GM21786 (cell line): ENCODE data around the gene ZNFX1.
"Not testable (repeated sequence)": the region's sequence is repeated elsewhere in the genome, so short reads cannot be mapped to it uniquely, and the experiment has no call there.

Experiments
- ATAC-seq: cut with Tn5 transposase; IDR thresholded peaks from one replicate; pipeline ENCODE4 v1.9.1; 2021; ENCODE audit not compliant: unreplicated experiment

The ZNFX1 gene

DNA sequence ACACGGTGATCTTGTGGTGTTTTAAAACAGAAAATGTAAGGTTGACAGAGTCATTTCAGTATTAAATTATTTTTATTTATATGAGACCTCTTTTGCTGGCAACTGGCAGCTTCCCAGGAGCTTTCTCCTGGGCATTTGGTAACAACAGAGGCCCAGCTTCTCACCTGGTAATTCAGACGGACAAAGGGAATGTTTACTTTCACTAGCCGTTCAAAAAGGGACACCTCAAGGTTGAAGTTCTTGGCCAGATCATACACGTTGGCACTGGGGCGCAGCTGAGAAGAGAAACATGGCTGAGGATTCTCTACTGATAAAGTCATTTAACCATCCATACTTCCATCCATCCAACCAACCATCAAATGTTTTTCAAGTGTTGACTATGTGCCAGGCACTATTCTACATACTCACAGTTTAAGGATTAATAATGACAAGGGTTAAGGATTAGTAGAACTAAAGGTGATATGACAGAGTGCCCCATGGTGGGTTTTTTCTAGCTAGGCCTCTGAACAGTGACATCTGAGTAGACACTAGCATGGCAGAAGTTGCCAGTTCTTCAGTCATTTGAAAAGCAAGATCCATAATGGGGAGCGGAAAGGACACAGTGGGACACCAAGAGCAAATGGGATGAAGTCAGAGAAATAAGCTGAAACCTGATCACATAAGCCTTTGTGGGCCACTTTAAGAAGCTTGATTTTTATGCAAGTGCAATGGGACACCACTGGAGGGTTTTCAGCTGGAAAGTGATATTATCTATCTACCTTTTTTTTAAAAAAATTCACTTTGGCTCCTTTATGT lies 25.1 kb downstream of the ZNFX1 start:
- ATAC-seq: no peak

DNA sequence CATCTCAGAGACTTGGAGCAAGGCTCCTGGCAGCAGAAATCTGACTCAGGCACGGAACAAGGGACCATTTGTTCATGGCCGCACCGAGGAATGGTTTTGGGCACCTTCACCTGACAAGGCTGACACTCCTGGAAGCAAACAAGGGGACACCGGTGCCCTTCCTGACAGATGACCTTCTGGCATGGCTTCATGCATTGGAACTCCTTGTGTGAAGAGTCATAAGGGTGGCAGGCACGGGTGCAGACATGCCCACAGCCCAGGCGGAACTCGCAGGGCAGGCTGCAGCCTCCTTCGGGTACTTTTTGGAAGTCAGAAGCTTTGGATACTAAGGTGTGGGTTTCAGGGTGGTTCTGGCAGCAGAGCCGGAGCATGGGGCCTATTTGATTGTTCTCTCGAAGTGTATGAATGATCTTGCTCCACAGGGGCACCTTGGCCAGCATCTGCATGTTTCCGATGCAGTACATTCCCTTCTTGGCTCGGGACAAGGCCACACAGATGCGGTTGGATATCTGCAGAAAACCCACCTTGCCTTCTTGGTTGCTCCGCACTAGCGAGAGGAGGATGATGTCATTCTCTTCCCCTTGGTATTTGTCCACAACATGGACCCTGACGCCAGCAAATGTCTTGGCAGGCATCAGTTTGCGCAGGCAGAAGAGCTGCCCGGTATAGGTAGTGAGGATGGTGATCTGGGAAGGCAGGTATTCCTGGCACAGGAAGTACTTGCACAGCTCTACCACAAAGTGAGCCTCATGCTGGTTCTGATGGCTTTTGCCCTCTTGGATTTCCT lies 28.8 kb downstream of the ZNFX1 start:
- no peak for ATAC-seq

DNA sequence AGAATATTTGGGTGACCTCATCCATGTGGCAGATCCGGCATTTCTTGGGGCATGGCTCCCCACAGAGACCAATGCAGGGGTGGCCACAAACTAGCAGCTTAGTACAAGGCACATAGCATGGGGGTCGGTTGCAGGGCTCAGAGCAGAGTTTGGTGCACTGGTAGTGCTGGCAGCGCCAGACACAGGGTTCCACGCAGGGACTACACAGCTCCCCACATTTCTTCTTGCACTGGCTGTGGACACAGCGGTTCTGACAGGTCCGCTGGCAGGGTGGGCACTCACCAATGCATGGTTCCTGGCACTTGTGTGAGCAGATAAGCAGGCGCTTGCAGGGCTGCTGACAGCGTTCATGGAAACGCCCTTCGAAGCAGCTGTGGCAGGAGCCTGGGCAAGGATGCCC lies 29.6 kb downstream of the ZNFX1 start:
- ATAC-seq: no peak

DNA sequence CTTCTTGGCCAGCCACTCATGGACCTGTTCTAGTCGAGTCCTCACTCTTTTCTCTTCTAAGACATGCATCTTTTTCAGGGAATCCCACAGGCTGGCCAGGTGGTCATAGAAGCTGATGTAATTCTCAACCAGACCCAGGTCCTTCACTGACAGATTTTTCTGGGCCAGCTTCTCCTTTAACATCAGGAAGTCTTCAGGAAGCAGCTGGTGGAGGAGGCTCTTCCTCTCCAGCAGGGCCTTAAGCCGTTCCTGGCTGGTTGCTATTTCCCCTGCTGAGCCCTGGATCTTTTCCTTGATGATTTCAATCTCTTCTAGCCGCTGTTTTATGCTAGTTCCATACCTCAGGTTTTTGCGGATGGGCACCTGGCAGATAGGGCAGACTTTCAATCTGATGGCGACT lies 30.1 kb downstream of the ZNFX1 start:
- no peak for ATAC-seq

DNA sequence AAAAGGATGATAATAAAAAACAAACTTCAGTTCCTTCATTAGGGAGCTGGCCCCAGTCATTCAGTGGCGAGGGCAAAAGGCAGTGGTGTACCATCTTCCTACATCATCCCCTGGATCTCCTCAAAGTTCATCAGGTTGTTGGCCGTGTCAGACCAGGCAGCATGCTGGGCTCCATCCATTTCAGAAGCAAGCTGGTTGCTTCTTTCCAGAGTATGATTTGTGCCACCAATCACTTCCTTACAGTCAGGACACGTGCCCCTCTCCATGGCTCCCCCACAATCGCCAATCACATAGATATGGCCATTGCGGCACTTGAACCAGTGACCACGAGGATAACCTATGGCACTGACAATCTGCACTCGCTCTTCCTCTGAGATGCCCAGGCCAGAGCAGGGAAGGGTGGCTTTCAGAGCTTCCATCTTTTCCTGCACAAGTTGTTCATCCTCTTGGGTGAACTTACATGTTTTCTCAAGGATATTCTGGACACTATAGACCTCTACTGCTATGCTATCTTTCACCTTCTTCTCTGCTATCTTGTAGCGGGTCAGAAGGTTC lies 30.6 kb downstream of the ZNFX1 start:
- ATAC-seq: no peak

DNA sequence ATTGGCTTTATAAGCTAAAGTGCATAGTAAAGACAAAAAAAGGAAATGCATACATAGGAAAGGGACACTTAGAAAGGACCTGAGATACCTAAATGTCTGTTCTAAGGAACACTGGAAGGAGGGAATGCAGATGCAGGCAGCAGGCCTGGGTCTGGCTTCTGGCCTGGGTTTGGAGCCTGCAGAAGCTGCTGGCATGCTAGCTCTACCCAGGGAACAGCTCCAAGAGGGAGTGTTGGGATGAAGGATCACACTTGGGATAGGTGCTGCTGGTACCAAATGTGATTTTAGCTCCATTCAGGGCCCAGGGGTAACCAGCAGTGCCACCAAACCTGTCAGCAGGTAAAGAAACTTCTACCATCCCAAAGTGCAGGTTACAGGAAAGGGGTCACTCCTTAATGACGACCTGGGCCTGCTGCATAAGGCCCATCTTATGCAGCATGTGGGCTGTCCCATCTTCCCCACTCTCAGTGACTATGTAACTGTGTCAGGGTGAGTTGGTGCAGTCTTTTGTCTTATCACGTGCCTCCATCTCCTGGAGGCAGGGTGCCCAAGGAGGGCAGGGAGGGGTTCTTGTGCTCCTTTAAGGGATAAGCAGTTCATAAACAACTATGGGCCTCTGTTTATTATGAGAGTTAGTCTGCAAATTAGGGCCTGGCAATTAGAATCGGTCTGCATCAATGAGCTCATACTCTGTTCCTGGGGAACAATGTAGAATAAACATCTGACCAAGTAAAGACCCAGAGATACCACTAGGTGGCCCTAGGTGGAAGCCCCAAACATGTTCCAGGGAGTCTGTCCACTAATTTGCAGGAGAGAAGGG lies 31.7 kb downstream of the ZNFX1 start:
- no peak for ATAC-seq

DNA sequence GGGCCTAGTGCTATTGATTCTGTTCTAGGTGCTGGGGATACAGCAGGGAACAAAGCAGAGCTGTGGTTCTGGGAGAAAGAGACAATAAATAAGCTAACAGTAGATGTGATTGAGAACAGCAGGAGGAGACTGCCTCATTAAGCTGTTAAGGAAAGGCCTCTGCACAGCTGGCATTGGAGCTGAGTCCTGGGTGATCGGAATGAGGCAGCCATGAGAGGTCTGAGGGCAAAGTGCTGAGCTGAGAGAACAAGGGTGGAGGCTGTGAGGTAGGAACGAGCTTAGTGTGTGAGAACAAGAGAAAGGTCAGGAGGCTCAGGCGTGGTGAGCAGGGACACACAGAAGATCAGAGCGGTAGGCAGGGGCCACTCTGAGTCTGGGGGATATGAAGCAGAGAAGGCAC lies 40.3 kb downstream of the ZNFX1 start:
- ATAC-seq: no peak

DNA sequence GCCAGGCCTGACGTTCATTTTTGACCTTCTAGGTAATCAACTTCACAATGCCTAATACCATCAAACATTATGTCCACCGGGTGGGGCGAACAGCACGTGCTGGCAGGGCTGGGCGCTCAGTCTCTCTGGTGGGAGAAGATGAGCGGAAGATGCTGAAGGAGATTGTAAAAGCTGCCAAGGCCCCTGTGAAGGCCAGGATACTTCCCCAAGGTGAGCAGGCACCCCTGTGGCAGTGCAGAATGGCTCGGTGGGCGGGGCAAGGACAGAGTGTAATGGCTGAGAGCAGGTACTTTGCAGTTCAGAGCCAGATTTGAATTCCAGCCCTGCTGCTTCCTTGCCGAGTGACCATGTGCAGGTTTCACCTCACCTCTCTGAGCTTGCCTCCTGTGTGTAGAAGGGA lies 41.6 kb downstream of the ZNFX1 start:
- ATAC-seq: no peak

DNA sequence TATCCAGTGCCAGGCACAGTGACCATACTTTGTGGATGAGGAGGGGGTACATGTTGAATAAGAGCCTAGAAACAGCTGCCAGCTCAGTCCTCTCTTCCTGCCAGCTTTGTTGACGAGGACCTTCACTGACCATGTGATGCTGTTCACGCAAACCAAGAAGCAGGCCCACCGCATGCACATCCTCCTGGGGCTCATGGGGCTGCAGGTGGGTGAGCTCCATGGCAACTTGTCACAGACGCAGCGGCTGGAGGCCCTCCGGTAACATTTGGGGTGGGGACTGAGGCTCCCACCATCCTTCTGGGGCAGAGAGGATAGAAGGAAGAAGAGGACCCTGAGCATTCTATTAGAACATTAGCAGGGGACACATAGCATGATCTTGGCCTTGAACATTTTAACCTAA lies 43.0 kb downstream of the ZNFX1 start:
- ATAC-seq: no peak

DNA sequence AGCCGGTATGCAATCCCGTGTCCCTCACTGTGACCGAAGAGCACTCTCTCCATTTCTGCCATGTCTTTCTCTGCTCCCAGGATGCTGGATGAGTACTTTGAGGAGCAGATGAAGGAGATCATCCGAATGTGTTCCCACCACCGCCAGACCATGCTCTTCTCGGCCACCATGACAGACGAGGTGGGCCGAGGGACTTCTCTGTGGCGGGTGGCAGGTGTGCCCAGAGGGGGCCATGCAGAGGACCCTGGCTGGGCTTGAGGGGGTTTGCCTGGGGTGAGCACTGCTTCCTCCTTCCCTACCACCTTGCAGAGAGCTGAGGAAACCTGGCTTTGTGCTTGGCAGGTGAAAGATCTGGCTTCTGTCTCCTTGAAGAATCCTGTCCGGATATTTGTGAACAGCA lies 44.6 kb downstream of the ZNFX1 start:
- ATAC-seq: no peak

DNA sequence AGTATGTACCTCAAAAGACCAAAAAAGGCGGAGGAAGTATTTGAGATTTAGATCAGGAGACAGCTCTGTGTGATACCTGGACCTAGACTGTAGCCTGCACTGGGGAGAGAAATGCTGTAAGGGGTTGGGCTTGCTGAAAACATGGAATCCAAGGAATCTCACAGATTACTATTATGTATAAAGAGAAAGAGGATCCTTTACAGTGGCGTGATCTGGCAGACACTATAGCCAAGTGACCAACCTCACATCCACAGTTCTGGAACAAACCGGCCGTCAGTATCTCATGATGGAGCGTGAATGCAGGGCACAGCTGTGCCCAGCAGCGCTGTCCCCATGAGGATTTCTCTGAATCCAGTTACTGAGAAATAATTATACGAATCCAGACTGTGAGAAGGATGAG lies 46.4 kb downstream of the ZNFX1 start:
- ATAC-seq: no peak

DNA sequence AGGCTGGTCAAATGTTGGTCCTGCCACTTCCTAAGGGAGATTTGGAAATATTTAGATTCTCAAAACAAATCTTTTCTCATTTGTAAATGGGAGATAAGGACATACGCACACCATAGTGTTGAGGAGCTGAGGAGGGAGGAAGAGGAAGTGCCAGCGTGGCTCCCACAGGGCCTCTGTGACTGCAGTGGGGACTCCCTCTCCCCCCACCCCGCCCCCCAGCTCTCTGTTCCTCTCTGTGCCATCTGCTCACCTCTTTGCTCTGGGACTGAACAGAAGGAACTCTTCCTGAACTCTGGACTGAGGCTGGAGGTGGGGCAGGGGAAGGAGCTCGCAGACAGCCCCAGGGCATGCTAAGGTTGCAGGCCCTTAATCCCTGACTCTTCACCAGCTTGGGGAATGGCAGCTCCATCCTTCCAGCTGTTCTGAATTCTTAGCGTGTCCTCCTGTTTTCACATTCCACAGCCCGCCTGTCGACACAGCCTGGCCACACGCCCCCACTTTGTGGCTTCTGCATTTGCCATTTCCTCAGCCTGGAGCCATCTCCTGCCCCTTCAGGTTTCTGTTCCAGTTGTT lies 47.2 kb downstream of the ZNFX1 start:
- no peak for ATAC-seq

DNA sequence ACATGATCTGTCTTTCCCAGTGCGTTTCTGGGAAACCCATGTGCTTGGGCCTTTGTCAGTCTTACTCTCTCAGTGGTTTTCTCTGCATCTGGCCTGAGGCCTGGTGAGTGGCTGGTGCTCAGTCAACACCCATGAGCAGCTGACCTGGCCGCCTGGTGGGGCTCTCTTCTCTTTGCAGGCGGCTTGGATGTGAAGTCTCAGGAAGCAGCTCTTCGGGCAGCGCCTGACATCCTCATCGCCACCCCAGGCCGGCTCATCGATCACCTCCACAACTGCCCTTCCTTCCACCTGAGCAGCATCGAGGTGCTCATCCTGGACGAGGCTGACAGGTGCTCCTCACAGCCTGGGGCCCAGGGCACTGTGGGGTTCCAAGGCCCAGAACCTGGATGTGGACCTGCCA lies 47.8 kb downstream of the ZNFX1 start:
- ATAC-seq: no peak

DNA sequence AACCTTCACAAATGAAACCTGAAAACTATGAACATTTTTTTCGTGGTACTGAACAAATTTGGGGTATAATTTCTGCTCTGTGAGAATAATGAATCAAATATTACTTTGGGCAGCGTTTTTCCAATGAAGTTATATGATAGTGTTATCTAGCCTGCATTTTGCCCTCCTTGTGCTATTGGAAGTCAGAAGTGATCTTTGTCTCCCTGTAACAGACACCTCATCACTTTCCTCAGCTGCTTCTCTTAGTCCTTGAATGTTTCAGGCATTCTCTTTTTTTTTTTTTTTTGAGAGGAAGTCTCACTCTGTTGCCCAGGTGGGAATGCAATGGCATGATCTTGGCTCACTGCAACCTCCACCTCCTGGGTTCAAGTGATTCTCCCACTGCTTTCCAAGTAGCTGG lies 48.5 kb downstream of the ZNFX1 start:
- no peak for ATAC-seq

DNA sequence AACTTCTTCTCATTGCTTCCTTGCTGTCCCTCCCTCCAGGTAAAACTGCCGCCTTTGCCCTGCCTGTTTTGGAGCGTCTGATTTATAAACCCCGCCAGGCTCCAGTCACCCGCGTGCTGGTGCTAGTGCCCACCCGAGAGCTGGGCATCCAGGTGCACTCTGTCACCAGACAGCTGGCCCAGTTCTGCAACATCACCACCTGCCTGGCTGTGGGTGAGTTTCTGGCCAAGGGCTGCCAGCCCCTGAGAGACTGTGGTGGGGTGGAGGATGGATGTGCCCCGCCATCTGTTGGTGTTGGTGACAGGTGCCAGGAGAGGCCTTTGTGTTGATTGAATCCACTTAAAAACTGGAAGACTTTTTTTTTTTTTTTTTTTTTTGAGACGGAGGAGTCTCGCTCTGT lies 49.2 kb downstream of the ZNFX1 start:
- no peak for ATAC-seq

DNA sequence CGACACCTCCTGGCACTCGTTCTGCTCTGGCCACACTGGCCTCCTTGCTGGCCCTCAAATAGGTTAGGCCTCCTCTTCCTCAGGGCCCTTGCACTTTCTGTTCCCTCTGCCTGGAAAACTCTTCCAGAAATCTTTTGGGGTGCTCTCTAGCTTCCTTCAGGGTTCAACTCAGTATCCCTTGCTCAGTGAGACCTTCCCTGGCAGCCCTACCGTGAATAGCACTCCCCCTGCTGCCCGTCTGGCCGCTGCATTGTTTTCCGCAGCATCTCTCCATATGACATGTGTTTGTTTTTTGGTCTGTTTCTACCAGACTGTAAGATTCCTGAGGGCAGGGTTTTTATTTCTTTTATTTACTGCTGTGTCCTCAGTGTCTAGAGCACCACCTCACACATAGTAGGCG lies 52.0 kb downstream of the ZNFX1 start:
- ATAC-seq: no peak

DNA sequence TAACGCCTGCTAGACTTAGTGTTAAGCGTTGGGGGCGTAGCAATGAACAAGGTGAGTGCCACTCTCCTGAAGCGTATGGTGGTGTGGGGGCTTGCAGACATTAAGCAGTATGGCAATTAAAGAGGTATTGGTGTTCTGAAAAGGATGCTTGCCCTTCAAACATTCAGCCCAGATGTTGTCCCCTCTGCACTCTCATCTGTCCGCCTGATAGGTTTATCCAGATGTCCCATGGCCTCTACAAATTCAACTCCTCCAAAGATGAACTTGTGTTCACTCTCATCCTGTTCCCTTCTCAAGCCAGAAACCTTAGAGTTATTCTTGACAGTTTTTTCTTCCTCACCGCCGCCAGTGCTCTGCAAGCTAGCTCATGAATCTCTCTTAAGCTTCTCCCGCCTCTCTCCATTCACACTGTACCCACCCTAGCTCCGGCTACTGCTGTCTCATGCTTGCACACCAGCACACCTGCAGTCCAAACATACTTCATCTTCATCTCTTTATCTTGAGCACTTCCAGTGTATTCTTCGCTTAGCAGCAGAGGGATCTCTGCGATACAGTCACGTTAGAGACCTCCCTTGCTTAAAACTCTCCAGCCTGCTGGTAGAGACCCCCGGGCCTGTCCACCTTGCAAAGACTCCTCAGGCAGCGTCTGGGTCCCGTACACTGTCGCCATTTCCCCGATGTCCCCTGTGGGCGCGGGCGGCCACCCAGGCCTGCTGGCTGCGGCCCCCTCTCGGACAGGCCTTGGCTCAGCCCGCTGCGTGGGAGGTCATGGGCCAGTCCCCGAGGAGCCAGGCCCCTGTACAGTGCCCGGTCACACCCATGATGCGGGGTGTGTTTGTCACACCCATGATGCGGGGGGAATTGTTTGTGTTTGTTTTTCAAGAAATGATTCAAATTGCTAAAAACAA lies 57.7 kb downstream of the ZNFX1 start:
- ATAC-seq: no peak

DNA sequence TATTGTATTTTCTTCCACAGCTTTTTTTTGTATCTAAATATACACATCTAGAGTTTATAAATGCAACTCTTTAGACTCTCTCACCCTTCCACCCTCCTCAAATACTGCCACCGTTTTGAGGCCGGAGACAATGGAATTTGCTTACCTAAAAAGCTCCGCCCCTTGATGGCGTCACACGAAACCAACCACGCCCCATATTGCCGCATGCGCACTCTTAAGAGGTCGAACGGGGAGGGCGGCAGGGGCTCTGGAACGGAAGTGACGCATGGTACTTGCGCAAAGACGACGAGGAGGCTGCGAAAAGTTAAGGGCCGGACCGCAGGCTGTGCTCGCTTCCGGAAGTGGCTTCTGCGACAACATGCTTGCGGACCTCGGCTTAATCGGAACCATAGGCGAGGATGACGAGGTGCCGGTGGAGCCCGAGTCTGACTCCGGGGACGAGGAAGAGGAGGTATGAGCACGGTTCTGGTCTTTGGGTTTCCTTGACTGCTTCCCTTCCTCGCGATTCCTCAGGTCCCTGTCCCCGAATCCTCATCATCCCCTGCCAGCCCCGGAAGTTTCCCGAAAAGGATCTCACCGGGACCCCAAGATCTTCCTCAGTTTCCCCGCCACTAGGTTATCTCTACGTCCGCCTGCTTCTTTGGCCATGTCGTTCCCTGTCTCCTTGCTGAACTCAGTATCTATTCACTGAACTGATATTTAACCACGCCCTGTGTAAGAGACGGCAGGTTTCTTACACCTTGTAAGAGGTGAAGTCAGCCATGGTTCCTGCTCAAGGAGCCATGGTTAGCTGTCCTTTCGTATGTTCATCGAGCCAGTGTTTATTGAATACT lies 58.5 kb downstream of the ZNFX1 start, which contains the start of gene DDX27:
TSS of gene DDX27 (plus strand) at position 326 of the 833 bp plus-strand sequence. CDS start at position 359, 33 bp downstream.
- ATAC-seq: peak; percentile 90

DNA sequence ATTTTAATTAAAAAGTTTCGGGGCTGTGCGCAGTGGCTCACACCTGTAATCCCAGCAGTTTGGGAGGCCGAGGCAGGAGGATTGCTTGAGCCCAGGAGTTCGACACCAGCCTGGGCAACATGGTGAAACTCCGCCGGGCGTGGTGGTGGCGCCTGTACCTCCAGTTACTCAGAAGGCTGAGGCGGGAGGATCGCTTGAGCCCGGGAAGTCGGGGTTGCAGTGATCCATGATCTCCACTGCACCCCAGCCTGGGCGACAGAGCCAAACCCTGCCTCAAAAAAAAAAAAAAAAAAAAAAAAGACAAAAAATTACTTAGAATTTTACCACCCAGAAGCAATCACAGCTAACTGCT lies 59.1 kb downstream of the ZNFX1 start:
- not testable (repeated sequence) for ATAC-seq
